ENCODE data around the gene OXA1L.
"Not testable (repeated sequence)": the region's sequence is repeated elsewhere in the genome, so short reads cannot be mapped to it uniquely, and the experiment has no call there.

The OXA1L gene

GRCh38 chr14:22774011-22774706 is 7.7 kb downstream of the OXA1L start:
- TF ChIP-seq, protein P1, sequence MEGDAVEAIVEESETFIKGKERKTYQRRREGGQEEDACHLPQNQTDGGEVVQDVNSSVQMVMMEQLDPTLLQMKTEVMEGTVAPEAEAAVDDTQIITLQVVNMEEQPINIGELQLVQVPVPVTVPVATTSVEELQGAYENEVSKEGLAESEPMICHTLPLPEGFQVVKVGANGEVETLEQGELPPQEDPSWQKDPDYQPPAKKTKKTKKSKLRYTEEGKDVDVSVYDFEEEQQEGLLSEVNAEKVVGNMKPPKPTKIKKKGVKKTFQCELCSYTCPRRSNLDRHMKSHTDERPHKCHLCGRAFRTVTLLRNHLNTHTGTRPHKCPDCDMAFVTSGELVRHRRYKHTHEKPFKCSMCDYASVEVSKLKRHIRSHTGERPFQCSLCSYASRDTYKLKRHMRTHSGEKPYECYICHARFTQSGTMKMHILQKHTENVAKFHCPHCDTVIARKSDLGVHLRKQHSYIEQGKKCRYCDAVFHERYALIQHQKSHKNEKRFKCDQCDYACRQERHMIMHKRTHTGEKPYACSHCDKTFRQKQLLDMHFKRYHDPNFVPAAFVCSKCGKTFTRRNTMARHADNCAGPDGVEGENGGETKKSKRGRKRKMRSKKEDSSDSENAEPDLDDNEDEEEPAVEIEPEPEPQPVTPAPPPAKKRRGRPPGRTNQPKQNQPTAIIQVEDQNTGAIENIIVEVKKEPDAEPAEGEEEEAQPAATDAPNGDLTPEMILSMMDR (IDR thresholded peaks at IDR 0.05; ENCODE audit: control insufficient read depth, extremely low read depth, insufficient read depth), result no peak
- H3K4me3 ChIP-seq (ENCODE audit: low read depth, low read length), result no peak overlapping the region
- DNase-seq (ENCODE audit: low read depth), result no peak

GRCh38 chr14:22776215-22776614 is 9.7 kb downstream of the OXA1L start:
- H3K4me3 ChIP-seq (ENCODE audit: low read depth, low read length), result no peak overlapping the region
- no peak for DNase-seq (ENCODE audit: low read depth)
- TF ChIP-seq, protein P1 (IDR thresholded peaks at IDR 0.05; ENCODE audit: control insufficient read depth, extremely low read depth, insufficient read depth), result no peak

GRCh38 chr14:22776849-22777248 is 10.4 kb downstream of the OXA1L start:
- H3K4me3 ChIP-seq (ENCODE audit: low read depth, low read length); DNase-seq (ENCODE audit: low read depth): not testable (repeated sequence)

DNA sequence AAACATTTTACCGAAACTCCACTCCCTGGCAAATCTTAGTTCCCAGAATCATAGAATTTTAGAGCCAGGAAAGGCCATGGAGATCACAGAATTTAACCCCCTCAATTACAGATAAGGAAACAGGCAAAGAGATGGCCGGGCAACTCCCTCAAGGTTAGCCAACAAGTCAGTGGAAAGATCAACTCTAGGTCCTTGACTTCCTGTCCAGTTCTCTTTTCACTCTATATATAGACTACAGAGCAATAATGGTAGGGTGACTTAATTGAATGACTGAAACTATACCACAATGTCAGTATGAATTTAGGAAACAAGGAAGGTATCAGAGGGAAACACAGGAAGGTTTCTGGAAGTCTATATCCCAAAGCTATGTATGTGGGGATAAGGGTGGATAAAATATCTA is 11.6 kb downstream of the OXA1L start:
- H3K4me3 ChIP-seq (ENCODE audit: low read depth, low read length), result no peak overlapping the region
- DNase-seq (ENCODE audit: low read depth), result no peak
- TF ChIP-seq, protein P1 (IDR thresholded peaks at IDR 0.05; ENCODE audit: control insufficient read depth, extremely low read depth, insufficient read depth), result no peak

GRCh38 chr14:22780105-22780679 is 13.7 kb downstream of the OXA1L start:
- TF ChIP-seq, protein P1 (IDR thresholded peaks at IDR 0.05; ENCODE audit: control insufficient read depth, extremely low read depth, insufficient read depth), result no peak
- DNase-seq (ENCODE audit: low read depth), result no peak
- no peak overlapping the region for H3K4me3 ChIP-seq (ENCODE audit: low read depth, low read length)

DNA sequence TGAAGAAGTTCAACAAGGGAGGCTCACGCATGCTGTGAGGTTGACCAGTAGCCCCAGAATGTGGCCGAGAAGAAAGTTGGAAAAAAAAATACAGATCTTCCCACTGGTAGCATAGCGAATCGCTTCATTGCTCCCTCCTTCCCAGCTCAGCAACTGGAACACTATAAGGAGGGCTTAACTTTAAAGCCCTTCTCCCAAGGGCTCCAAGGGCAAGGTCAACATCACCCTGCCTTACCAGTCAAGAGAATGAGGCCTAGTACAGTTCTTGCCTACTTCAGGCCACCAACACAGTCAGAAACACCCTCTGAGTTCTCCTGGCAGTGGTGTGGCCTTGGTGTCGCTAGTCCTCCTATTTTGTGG is 14.4 kb downstream of the OXA1L start:
- TF ChIP-seq, protein P1 (IDR thresholded peaks at IDR 0.05; ENCODE audit: control insufficient read depth, extremely low read depth, insufficient read depth), result no peak
- H3K4me3 ChIP-seq (ENCODE audit: low read depth, low read length), result no peak overlapping the region
- no peak for DNase-seq (ENCODE audit: low read depth)

DNA sequence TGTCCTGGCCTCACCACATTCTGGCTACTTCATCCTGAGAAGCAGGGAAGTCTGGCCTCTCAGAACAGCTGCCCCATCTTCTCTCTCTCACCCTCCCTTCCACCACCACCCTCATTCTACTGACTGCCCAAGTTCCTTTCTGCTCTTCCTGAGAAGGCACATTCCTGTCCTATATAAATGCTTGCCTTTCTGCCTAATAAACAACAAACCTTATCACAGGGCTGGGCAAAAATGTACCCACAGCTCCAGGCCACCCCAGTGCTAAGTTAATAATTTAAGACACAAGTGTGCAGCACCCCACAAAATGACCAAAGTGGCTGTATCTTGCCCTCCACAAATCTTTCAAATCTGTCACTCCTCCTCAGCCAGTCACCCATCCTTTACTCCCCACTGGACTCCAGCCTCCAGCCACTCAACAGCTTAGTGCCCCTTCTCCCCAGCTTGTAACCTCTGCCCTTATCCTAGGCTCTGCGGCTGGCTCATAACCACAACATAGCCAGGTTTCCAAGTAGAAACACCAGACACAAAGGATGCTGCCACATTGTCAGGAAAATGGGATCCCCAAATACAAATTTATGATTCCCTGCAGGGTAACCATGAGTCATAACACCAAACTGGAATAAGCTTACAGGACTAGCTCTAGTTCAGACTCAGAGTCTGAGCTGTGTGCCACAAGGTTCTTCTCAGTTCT is 15.0 kb downstream of the OXA1L start:
- DNase-seq (ENCODE audit: low read depth), result no peak
- TF ChIP-seq, protein P1 (IDR thresholded peaks at IDR 0.05; ENCODE audit: control insufficient read depth, extremely low read depth, insufficient read depth), result no peak
- H3K4me3 ChIP-seq (ENCODE audit: low read depth, low read length), result no peak overlapping the region

All from LNCaP clone FGC (cell line).